GM21786 (cell line): ENCODE results near the gene TNIK.

ENCODE experiments used
- ATAC-seq: cut with Tn5 transposase; IDR thresholded peaks from one replicate; pipeline ENCODE4 v1.9.1; 2021; ENCODE audit not compliant: unreplicated experiment

The TNIK gene

GRCh38 chr3:171026597-171027293 lies 433.5 kb downstream of the TNIK start, which contains the start of gene SLC2A2:
Gene SLC2A2 (minus strand): TSS chr3:171026720. CDS start chr3:171026670, 50 bp downstream.
- ATAC-seq = no peak

GRCh38 chr3:171023566-171023965 lies 436.6 kb downstream of the TNIK start:
- no peak for ATAC-seq

- ATAC-seq = no peak
Measured at GRCh38 chr3:171021377-171021776, 438.8 kb downstream of the TNIK start.

- ATAC-seq = no peak
Measured at GRCh38 chr3:171018156-171018935, 441.9 kb downstream of the TNIK start.

GRCh38 chr3:171013822-171014748 lies 446.1 kb downstream of the TNIK start:
- no peak for ATAC-seq

- ATAC-seq = no peak
Measured at GRCh38 chr3:171011873-171012336, 448.3 kb downstream of the TNIK start.
